Coronary artery (tissue), 2 donors: ENCODE data around the gene HTRA3.
A peak's percentile ranks its signal among the peaks of the same experiment; 100 is the strongest.

ENCODE experiments used
- DNase-seq: peaks from one replicate; pipeline ENCODE4 v3.0.0-alpha.2; 2017; ENCODE audit warnings: low spot score
- H3K27ac ChIP-seq, 2 donors: fragments of 200-600 bp; sonication (generic); one replicate each; pipeline ENCODE4 v1.5.1; 2016 to 2019
- H3K4me3 ChIP-seq: fragments of 200-600 bp; sonication (generic); 2 replicates; pipeline ENCODE4 v1.5.1; 2016; ENCODE audit warnings: mild to moderate bottlenecking, moderate library complexity
- TF ChIP-seq, protein P1 (sequence below): fragments of 200-600 bp; sonication (generic); IDR thresholded peaks from one replicate; pipeline ENCODE4 v1.5.1; 2019; ENCODE audit warnings: antibody characterized with exemption

Gene HTRA3

DNA sequence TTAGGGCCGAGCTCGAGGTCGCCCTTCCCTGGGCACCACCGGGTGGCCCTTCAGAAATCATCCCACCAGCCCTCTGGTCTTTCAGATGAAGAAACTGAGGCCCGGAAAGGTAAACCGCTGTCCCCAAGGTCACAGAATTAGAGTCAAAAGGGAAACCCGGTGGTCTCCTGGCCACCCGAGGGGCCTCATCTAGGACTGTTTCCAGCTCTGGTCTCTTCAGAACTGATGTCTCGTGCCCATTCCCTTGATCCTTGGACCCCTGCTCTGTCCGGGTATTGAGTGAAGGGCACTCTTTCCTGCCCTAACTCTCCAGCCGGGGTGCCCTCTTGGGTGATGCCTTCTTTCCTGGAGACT lies 841 bp downstream of the HTRA3 start:
- H3K27ac ChIP-seq: peak overlapping the region in 1 of 2 donors; percentile 71
- TF ChIP-seq, protein P1, sequence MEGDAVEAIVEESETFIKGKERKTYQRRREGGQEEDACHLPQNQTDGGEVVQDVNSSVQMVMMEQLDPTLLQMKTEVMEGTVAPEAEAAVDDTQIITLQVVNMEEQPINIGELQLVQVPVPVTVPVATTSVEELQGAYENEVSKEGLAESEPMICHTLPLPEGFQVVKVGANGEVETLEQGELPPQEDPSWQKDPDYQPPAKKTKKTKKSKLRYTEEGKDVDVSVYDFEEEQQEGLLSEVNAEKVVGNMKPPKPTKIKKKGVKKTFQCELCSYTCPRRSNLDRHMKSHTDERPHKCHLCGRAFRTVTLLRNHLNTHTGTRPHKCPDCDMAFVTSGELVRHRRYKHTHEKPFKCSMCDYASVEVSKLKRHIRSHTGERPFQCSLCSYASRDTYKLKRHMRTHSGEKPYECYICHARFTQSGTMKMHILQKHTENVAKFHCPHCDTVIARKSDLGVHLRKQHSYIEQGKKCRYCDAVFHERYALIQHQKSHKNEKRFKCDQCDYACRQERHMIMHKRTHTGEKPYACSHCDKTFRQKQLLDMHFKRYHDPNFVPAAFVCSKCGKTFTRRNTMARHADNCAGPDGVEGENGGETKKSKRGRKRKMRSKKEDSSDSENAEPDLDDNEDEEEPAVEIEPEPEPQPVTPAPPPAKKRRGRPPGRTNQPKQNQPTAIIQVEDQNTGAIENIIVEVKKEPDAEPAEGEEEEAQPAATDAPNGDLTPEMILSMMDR: no peak

DNA sequence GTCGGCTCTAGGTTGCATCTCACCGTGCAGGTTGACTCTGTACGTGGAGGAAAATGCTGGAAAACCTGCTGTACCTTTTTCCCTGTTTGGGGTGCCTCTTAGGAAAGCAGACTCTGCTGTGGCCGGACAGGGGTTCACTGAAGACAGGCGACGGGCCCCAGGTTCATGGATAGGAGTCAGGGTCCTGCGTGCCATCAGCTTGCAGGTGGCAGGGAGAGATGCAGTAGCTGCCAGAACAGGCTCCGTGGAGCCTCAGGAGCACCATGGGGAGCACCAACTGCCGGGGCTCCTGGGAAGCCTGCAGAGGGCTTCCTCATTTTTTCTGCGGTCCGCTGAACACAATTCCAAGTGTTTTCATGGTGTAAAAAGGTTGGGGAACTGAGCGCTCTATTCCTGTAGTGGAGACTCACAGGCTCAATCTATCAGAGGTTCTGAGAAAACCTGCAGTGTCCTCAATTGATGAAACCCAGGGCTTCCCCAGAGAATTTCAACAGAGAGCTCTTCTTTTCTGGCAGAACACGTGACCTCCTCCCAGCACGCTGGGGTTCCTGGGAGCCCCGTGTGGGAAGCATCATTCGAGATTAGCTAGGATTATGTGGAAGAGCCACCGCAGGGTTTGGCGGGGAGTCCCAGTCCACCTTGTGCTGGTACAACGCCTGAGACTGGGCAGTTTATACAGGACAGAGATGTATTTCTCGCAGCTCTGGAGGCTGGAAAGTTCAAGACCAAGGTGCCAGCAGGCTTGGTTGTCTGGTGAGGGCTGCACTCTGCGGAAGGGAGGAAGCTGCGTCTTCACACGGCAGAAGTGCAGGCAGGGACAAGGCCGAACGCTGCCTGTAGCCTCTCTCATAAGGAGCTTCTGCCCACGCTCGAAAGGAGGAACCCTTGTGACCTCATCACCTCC lies 1.6 kb downstream of the HTRA3 start:
- TF ChIP-seq, protein P1: no peak
- DNase-seq: no peak
- H3K27ac ChIP-seq: peak overlapping the region in 1 of 2 donors; percentile 56
- peak overlapping the region; percentile 69 for H3K4me3 ChIP-seq

More for the DNA sequence above, 841 bp downstream of the HTRA3 start:
- peak overlapping the region; percentile 69 for H3K4me3 ChIP-seq
- DNase-seq: no peak

DNA sequence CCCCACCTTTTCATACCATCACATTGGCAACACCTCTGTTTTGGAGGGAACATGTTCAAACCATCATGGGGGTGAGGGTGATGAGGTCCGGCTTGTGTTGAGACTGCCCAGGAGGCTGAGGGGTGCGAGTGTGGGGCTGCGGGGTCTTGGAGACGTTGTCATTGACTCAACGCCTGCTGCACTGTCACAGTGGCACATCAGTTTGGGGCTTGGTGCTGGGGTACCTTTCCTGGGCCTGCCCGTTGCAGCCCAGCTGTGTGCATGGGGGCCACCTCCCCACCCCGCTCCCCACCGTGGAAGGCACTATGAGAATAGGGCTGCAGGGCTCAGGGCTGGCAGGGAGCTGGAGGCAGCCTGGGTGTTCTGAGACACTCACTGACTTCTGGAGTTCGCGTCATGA lies 2.3 kb downstream of the HTRA3 start:
- peak overlapping the region; percentile 69 for H3K4me3 ChIP-seq
- TF ChIP-seq, protein P1: no peak
- no peak for DNase-seq
- H3K27ac ChIP-seq: peak overlapping the region in 1 of 2 donors; percentile 56

DNA sequence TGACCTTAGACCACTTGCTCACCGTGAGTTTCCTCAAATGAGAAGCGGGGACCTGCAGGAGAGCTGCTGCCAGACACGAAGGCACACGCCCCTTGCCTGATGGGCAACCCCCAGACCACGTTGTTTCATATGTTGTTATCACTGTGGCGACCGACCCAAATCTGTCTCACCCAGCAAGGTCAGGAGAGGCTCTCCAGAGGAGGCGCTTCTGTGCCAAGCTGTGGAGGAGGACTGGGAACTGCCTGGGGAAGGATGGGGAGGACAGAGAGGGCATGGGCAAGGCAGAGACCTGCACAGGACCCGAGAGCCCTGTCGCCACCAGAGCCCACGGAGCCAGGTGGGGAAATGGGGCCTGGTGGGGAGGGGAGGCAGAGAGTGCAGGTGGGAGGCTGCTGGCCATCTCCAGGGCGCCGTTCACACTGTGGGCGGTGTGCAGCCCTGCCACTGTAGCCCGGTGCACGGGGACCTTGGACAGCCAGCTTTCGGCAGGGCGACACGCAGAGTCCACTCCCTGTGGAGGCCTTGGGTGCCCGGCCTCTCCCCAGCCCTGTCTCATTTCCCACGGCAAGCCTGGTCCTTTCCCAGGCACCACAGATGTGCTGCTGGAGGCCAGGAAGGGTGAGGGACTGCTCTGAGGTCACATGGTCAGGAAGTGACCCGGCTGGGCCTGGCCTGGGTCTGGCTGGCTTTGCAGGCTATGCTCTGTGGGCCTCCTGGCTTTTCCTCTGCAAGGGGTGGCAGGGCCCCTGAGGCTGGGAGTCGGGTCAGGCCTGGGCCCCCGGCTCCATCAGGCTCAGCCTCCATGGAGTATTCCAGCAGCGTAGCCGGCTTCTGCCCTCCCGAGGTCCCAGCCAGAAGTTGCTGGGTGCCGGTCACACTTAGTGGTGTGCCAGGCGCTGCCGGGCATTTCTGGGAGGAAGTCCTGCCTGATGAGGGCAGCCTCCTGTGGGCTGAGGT lies 3.2 kb downstream of the HTRA3 start:
- peak overlapping the region; percentile 38 for H3K4me3 ChIP-seq
- DNase-seq: no peak
- H3K27ac ChIP-seq: peak overlapping the region in 1 of 2 donors; percentile 56
- TF ChIP-seq, protein P1: no peak

DNA sequence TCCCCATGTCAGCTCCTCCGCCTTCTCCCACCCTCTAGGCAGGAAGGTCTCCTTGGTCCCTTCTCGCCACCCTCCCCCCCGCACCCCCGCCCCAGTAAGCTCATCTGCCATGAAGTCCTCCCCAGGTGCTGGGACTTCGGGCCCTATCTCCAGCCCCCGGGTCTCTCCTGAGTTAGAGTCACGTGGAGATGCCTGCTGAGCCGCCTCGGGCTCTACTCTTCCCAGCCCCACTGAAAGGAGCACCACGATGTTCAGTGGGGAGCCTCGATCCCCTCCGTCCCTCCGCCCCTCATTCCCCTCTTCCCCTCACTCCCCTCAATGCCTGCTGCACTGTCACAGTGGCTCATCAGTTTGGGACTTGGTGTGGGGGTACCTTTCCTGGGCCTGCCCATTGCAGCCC lies 3.9 kb downstream of the HTRA3 start:
- Histone ChIP-seq H3K27ac (peak overlapping the region in 1 of 2 donors; percentile 56), H3K4me3 (no peak overlapping the region)
- DNase-seq: no peak
- TF ChIP-seq, protein P1: no peak

DNA sequence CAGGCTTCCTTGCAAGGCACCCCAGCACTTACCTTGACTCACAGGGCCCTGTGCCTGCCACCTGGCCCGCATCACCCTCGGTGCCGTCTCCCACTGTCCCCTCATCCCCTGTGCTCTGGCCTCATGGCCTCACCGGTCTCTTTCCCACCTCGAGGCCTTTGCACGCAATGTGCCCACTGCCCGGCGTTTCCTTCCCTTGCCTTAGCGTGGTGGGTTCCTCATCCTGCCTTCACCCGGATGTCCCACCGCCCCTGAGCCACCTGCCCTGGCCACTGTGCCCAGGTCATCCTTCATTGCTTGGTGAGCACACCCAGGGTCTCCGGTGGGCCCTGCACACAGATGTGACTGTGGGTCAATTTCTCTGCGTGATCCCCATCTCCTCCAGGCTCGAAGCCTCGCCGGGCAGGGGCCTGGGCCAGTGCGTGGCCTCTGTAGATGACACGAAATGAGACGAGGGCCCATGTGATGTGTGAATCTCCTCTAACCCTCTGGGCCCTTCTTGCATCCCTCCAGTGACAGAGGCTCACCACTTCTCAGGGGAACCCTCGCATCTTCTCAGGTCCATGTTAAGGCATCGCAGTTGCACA lies 4.6 kb downstream of the HTRA3 start:
- Histone ChIP-seq H3K27ac (peak overlapping the region in 1 of 2 donors; percentile 56), H3K4me3 (no peak overlapping the region)
- TF ChIP-seq, protein P1: no peak
- no peak for DNase-seq
